ENCODE results near the gene RRM2.

The RRM2 gene

DNA sequence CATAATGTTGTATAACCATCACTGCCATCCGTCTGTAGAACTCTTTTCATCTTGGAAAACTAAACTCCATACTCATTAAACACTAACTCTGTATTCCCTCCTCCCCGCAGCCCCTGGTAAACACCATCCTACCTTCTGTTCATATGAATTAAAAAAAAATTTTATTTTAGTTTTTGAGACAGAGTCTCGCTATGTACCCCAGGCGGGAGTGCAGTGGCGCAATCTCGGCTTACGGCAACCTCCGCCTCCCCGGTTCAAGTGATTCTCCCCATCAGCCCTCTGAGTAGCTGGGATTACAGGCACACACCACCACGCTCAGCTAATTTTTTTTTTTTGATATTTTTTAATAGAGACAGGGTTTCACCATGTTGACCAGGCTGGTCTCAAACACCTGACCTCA is 52.9 kb downstream of the RRM2 start:
- DNase-seq, result no peak

GRCh38 chr2:10178751-10179150 is 56.2 kb downstream of the RRM2 start:
- no peak for DNase-seq

DNA sequence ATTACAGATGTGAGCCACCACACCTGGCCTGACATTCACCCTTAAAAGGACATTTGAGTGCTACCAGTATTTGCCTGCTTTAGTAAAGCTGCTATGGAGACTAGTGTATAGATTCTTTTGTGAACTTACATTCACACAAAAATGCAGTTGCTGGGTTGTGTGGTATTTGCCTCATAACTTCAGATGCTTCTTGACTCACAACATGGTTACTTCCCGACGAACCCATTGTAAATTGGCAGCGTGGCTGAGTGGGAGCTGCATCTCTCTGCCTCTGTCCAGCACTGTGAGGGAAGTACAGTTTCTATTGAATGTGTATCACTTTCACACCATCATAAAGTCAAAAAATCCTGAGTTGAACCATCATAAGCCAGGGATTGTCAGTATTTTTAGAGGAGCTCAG is 56.9 kb downstream of the RRM2 start:
- no peak for DNase-seq

GRCh38 chr2:10180229-10180628 is 57.7 kb downstream of the RRM2 start:
- no peak for DNase-seq
